Parathyroid adenoma (tissue), 2 donors: ENCODE data around the gene PXDC1.

ENCODE experiments used
- H2AFZ ChIP-seq: fragments of 300-600 bp; sonication (generic); one replicate; pipeline ENCODE4 v1.7.0; 2017; ENCODE audit warnings: antibody characterized with exemption, mild to moderate bottlenecking
- H3K27ac ChIP-seq: fragments of 300-600 bp; sonication (generic); one replicate; pipeline ENCODE4 v1.7.0; 2017
- H3K27me3 ChIP-seq: fragments of 300-600 bp; sonication (generic); one replicate; pipeline ENCODE4 v1.7.0; 2017; ENCODE audit warnings: low read length; ENCODE audit not compliant: control insufficient read depth, insufficient read depth
- H3K36me3 ChIP-seq: fragments of 300-600 bp; sonication (generic); one replicate; pipeline ENCODE4 v1.7.0; 2017; ENCODE audit warnings: low read length; ENCODE audit not compliant: control insufficient read depth, insufficient read depth
- H3K4me1 ChIP-seq: fragments of 300-600 bp; sonication (generic); one replicate; pipeline ENCODE4 v1.7.0; 2017; ENCODE audit warnings: control low read depth
- H3K4me2 ChIP-seq: fragments of 300-600 bp; sonication (generic); one replicate; pipeline ENCODE4 v1.7.0; 2017; ENCODE audit warnings: low read length
- H3K4me3 ChIP-seq: fragments of 300-600 bp; sonication (generic); one replicate; pipeline ENCODE4 v1.7.0; 2017; ENCODE audit warnings: low read depth, low read length
- H3K79me2 ChIP-seq: fragments of 300-600 bp; sonication (generic); one replicate; pipeline ENCODE4 v1.7.0; 2017; ENCODE audit warnings: control low read depth
- H3K9ac ChIP-seq: fragments of 300-600 bp; sonication (generic); one replicate; pipeline ENCODE4 v1.7.0; 2017; ENCODE audit warnings: mild to moderate bottlenecking
- H3K9me3 ChIP-seq: fragments of 300-600 bp; sonication (generic); one replicate; pipeline ENCODE4 v1.7.0; 2017; ENCODE audit warnings: low read length; ENCODE audit not compliant: control insufficient read depth
- CTCF ChIP-seq: fragments of 300-600 bp; sonication (generic); IDR thresholded peaks from one replicate; pipeline ENCODE4 v1.7.0; 2017; ENCODE audit warnings: antibody characterized with exemption, mild to moderate bottlenecking
- donor health status: primary hyperparathyroidism.

PXDC1 gene

DNA sequence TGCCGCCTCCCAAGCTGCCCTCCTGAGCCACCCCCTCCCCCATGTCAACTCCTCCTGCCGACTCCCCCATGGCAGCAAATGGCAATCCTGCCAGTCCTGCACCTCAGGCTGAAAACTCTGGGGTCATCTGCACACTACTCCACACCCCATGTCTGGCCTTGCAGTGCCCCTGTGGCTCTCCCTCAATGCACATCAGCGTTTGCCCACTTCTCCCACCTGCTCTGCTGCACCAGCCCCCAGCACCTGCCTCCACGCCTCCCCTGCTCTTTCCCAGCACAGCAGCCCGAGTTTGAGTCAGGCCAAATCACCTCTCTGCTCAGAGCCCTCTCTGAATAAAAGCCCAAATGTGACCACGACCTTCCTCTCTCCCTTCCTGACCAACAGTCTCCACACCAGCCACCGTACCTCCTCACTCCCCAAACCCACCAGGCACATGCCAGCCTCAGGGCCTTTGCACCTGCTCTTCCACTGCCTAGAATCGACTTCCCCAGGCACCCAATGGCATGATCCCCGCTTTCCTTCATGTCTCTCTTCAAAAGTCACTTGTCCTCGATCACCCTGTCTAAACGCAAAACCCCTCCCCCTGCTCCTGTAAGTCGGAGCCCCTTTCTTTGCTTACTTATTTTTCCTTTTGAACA is 4.3 kb downstream of the PXDC1 start:
- Histone ChIP-seq H3K9me3 (no peaks in the 10 kb centered on the region), H3K27me3 (no peaks in the 10 kb centered on the region), H3K4me1 (peaks cover 4% of the 10 kb centered on the region)

DNA sequence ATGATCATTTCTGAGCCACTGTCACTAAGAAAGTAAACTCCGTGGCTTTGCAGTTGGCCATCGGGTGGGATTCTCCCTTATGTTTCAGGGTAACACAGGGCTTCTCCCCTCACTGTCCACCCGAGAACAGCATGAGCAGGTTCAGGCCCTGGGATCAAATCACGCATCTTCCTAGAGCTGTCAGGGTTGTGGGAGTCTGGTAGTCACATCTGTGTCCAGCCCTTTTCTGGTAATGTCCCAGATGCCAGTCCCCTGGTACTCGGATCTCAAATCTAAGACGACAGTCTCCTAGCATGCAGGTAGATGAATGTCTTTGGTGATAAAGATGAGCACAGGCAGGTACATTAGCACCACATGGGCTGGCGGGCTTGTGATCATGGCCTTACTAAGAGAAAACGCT is 4.8 kb downstream of the PXDC1 start:
- Histone ChIP-seq H3K4me2 (no peak overlapping the region), H3K9ac (no peak overlapping the region), H3K4me1 (peaks cover 4% of the 10 kb centered on the region), H3K36me3 (no peaks in the 10 kb centered on the region), H3K79me2 (peaks cover 2% of the 10 kb centered on the region), H3K27me3 (no peaks in the 10 kb centered on the region), H3K27ac (no peak overlapping the region), H2AFZ (no peak overlapping the region), H3K9me3 (no peaks in the 10 kb centered on the region), H3K4me3 (no peak overlapping the region)
- no peak for TF ChIP-seq CTCF

More for the DNA sequence above, 4.3 kb downstream of the PXDC1 start:
- Histone ChIP-seq H3K27ac (no peak overlapping the region), H3K9ac (no peak overlapping the region), H3K79me2 (peaks cover 2% of the 10 kb centered on the region), H3K36me3 (no peaks in the 10 kb centered on the region), H3K4me2 (no peak overlapping the region), H3K4me3 (no peak overlapping the region), H2AFZ (no peak overlapping the region)
- TF ChIP-seq CTCF = no peak

GRCh38 chr6:3746119-3746691 is 5.3 kb downstream of the PXDC1 start:
- H3K9ac ChIP-seq = no peak overlapping the region
- no peaks in the 10 kb centered on the region for H3K36me3 ChIP-seq
- no peak overlapping the region for H3K27ac ChIP-seq
- H3K79me2 ChIP-seq = peaks cover 5% of the 10 kb centered on the region
- peaks cover 4% of the 10 kb centered on the region for H3K4me1 ChIP-seq
- no peak for TF ChIP-seq CTCF
- H3K4me2 ChIP-seq = no peak overlapping the region
- H3K9me3 ChIP-seq = no peaks in the 10 kb centered on the region
- H3K27me3 ChIP-seq = no peaks in the 10 kb centered on the region
- no peak overlapping the region for H3K4me3 ChIP-seq
- no peak overlapping the region for H2AFZ ChIP-seq

DNA sequence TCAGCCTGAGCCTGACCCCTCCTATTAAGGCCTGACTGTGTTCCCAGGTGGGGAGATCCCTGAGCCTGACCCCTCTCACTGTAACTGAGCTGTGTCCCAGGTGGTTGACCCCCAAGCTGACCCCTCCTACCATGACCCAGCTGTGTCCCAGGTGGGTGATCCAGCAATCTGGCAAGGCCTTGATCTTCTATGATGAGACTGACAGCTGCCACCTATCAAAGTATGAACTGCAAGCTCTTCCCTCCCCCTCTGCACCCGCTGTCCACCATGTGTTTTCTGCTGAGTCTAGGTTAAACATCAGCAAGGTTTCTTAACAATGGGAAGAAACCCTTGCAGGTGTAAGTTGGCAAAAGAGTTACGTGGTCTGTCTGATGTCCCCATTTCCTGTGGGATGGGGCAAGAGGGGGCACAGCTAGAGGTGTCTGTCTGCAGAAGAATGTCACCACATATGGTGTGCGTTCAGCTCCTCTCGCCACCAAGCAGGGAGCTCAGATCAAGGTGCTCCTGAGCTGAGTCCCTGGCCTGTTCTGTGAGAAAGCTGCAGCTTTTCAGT is 5.9 kb downstream of the PXDC1 start:
- TF ChIP-seq CTCF = no peak
- no peak overlapping the region for H3K4me3 ChIP-seq
- H3K4me1 ChIP-seq = peaks cover 4% of the 10 kb centered on the region

More for the DNA sequence above, 5.9 kb downstream of the PXDC1 start:
- H3K79me2 ChIP-seq = peaks cover 7% of the 10 kb centered on the region
- H3K9ac ChIP-seq = no peak overlapping the region
- H2AFZ ChIP-seq = no peak overlapping the region
- no peaks in the 10 kb centered on the region for H3K9me3 ChIP-seq
- H3K27me3 ChIP-seq = no peaks in the 10 kb centered on the region
- no peaks in the 10 kb centered on the region for H3K36me3 ChIP-seq
- H3K4me2 ChIP-seq = no peak overlapping the region
- H3K27ac ChIP-seq = no peak overlapping the region
